OCI-LY3 (cell line): ENCODE results near the gene MSH6.

Experiments
- CTCF ChIP-seq: fragments of 200-600, 300-600 bp; sonication (generic); IDR thresholded peaks from 2 replicates; pipeline ENCODE4 v1.5.1; 2014; ENCODE audit warnings: antibody characterized with exemption, low read length, low read depth
- EZH2phosphoT487 ChIP-seq: fragments of 200-600 bp; shearing (Covaris generic); IDR thresholded peaks from 2 replicates; pipeline ENCODE4 v1.6.1; 2018; ENCODE audit warnings: antibody characterized with exemption, mixed run types, low read depth

GRCh38 chr2:47737191-47737975 is 45.6 kb upstream of the MSH6 start:
- no peak for TF ChIP-seq CTCF
- TF ChIP-seq EZH2phosphoT487 = no peak
